ENCODE data around the gene FRMPD4.

Gene FRMPD4

GRCh38 chrX:12360383-12360782 is 222.1 kb downstream of the FRMPD4 start:
- Histone ChIP-seq H3K27me3 (no peaks in the 10 kb centered on the region), H3K27ac (no peak overlapping the region), H3K4me1 (no peaks in the 10 kb centered on the region), H3K9me3 (no peaks in the 10 kb centered on the region), H3K36me3 (no peaks in the 10 kb centered on the region), H3K4me3 (no peak overlapping the region)
- intact Hi-C loops (cut with DNase I; ENCODE audit: low total_unique reads), result no loop called here
- no peak for TF ChIP-seq CTCF (IDR thresholded peaks at IDR 0.05)
- no peak for DNase-seq

- Histone ChIP-seq H3K27ac (no peak overlapping the region), H3K27me3 (no peaks in the 10 kb centered on the region), H3K36me3 (no peaks in the 10 kb centered on the region), H3K4me3 (no peak overlapping the region), H3K9me3 (no peaks in the 10 kb centered on the region), H3K4me1 (no peaks in the 10 kb centered on the region)
- TF ChIP-seq CTCF (IDR thresholded peaks at IDR 0.05), result no peak
- intact Hi-C loops (cut with DNase I; ENCODE audit: low total_unique reads), result no loop called here
- DNase-seq, result no peak
Observed at GRCh38 chrX:12360986-12361598, 222.8 kb downstream of the FRMPD4 start.

GRCh38 chrX:12363216-12363615 is 224.9 kb downstream of the FRMPD4 start:
- no peak for TF ChIP-seq CTCF (IDR thresholded peaks at IDR 0.05)
- DNase-seq, result no peak
- no peaks in the 10 kb centered on the region for H3K27me3 ChIP-seq
- H3K36me3 ChIP-seq, result no peaks in the 10 kb centered on the region
- H3K4me3 ChIP-seq, result no peak overlapping the region
- no peaks in the 10 kb centered on the region for H3K9me3 ChIP-seq
- intact Hi-C loops (cut with DNase I; ENCODE audit: low total_unique reads), result no loop called here
- H3K4me1 ChIP-seq, result no peaks in the 10 kb centered on the region
- no peak overlapping the region for H3K27ac ChIP-seq

- Histone ChIP-seq H3K9me3 (no peaks in the 10 kb centered on the region), H3K36me3 (no peaks in the 10 kb centered on the region), H3K4me1 (no peaks in the 10 kb centered on the region), H3K27me3 (no peaks in the 10 kb centered on the region), H3K27ac (no peak overlapping the region), H3K4me3 (no peak overlapping the region)
- DNase-seq, result no peak
- TF ChIP-seq CTCF (IDR thresholded peaks at IDR 0.05), result no peak
- intact Hi-C loops (cut with DNase I; ENCODE audit: low total_unique reads), result no loop called here
Observed at GRCh38 chrX:12366440-12366839, 228.2 kb downstream of the FRMPD4 start.

- no peaks in the 10 kb centered on the region for H3K9me3 ChIP-seq
- no peaks in the 10 kb centered on the region for H3K27me3 ChIP-seq
- no peak overlapping the region for H3K27ac ChIP-seq
- no peaks in the 10 kb centered on the region for H3K36me3 ChIP-seq
- intact Hi-C loops (cut with DNase I; ENCODE audit: low total_unique reads), result no loop called here
- DNase-seq, result no peak
- TF ChIP-seq CTCF (IDR thresholded peaks at IDR 0.05), result no peak
- no peaks in the 10 kb centered on the region for H3K4me1 ChIP-seq
- H3K4me3 ChIP-seq, result no peak overlapping the region
Observed at GRCh38 chrX:12367254-12367653, 229.0 kb downstream of the FRMPD4 start.

GRCh38 chrX:12370497-12370986 is 232.3 kb downstream of the FRMPD4 start:
- intact Hi-C loops (cut with DNase I; ENCODE audit: low total_unique reads), result no loop called here
- H3K27me3 ChIP-seq, result no peaks in the 10 kb centered on the region
- no peak for DNase-seq
- H3K4me1 ChIP-seq, result no peaks in the 10 kb centered on the region
- H3K9me3 ChIP-seq, result no peaks in the 10 kb centered on the region
- H3K36me3 ChIP-seq, result no peaks in the 10 kb centered on the region
- no peak overlapping the region for H3K4me3 ChIP-seq
- H3K27ac ChIP-seq, result no peak overlapping the region
- no peak for TF ChIP-seq CTCF (IDR thresholded peaks at IDR 0.05)
